Skin epidermis (tissue), 12 donors: Measurements from ENCODE around the gene OR6Q1.
"Not testable (repeated sequence)": the region's sequence is repeated elsewhere in the genome, so short reads cannot be mapped to it uniquely, and the experiment has no call there.

Experiments
- H3K27ac ChIP-seq, 21 experiments: fragments of 200-600 bp; sonication (generic) in 11 of 21; one replicate each; pipeline ENCODE4 v1.5.0; 2020; ENCODE audit warnings: mild to moderate bottlenecking in 3 of 21, inconsistent platforms in 2 of 21, moderate library complexity in 2 of 21
- H3K4me3 ChIP-seq, 7 experiments: fragments of 200-600 bp; sonication (generic) in 2 of 7; one replicate each; pipeline ENCODE4 v1.5.0; 2020; ENCODE audit warnings: inconsistent platforms in 2 of 7, mild to moderate bottlenecking in 2 of 7, moderate library complexity in 1 of 7

Gene OR6Q1, protein sequence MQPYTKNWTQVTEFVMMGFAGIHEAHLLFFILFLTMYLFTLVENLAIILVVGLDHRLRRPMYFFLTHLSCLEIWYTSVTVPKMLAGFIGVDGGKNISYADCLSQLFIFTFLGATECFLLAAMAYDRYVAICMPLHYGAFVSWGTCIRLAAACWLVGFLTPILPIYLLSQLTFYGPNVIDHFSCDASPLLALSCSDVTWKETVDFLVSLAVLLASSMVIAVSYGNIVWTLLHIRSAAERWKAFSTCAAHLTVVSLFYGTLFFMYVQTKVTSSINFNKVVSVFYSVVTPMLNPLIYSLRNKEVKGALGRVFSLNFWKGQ

DNA sequence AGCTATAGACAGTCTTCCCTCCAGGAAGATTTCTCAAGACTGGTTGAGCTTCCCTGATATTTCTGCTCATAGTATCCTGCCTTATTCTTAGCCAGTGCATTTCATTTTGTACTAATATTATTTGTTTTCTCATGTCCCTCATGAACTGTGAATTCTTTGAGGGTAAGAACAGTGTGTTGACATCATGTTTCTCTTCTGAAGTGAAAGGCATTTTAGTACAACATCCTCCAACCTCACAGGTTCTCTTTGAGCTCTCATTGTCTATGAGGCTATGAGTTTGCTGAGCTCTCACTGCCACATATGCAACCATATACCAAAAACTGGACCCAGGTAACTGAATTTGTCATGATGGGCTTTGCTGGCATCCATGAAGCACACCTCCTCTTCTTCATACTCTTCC lies at the start of gene OR6Q1:
TSS of gene OR6Q1 (plus strand) at position 301 of the 400 bp plus-strand sequence. CDS start at position 301, 0 bp downstream.
- Histone ChIP-seq H3K27ac (peak within 1 kb of the TSS in 1 of 21 experiments; percentile 49), H3K4me3 (no peak within 1 kb of the TSS)

DNA sequence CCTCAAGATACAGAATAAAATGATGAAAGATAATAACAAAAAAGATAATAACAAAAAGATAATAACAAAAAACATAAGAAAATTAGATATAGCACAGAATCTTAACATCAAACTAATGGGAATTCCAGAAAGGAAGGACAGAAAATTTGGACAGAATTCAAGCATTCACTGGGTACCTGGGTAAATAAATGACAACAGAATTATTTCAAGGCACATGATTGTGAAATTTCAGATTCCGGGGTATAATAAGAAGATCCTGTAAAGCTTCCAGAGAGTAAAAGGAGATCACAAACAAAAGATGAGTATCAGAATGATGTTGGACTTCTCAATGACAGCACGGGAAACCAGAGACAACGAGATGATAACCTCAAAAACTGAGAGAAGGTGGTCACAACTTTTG lies 49.2 kb upstream of the OR6Q1 start:
- Histone ChIP-seq H3K4me3 (no peak overlapping the region), H3K27ac (no peak overlapping the region)

DNA sequence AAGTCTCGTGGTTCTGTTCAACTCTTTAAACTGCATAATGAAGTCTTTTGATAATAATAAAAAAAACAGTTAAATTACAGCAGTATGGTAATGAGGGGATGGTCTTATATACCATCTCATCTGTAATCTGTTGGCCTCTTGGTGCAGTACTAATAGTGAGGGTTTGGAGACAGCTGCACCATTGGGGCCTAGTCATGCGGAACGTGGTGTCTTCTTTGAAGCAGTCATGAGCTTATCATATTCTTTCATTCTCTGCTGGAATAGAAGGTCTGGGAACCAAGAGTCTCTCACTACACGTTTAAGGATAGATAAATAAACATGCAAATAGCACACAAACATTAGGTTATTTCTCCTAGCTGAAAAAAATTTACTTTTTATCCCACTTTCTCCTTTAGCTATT lies 48.0 kb upstream of the OR6Q1 start:
- H3K4me3 ChIP-seq, result no peak overlapping the region

DNA sequence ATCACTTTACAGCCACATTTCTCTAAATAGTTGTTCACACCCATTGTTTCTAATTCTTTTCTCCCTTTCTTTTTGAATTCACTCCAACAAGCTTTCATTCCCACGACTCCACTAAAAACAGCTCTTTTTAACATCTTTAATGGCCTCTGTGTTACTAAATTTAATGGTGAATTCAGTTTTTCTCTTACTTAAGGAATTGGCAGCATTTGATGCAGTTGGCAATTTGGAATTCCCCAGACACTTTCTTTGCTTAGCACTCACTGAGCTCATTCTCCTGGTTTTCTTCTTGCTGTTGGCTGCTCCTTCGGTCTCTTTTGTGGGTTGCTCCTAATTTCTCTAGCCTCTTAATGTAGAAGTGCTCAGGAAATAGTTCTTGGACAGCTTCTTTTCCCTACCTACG lies 47.6 kb upstream of the OR6Q1 start:
- Histone ChIP-seq H3K27ac (no peak overlapping the region), H3K4me3 (no peak overlapping the region)

More for the DNA sequence above, 48.0 kb upstream of the OR6Q1 start:
- H3K27ac ChIP-seq, result no peak overlapping the region

DNA sequence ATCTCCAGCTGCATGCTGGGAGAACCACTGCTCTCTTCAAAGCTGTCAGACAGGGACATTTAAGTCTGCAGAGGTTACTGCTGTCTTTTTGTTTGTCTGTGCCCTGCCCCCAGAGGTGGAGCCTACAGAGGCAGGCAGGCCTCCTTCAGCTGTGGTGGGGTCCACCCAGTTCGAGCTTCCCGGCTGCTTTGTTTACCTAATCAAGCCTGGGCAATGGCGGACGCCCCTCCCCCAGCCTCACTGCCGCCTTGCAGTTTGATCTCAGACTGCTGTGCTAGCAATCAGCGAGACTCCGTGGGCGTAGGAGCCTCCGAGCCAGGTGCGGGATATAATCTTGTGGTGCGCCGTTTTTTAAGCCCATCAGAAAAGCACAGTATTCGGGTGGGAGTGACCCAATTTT lies 31.2 kb upstream of the OR6Q1 start:
- H3K27ac ChIP-seq, result not testable (repeated sequence)

DNA sequence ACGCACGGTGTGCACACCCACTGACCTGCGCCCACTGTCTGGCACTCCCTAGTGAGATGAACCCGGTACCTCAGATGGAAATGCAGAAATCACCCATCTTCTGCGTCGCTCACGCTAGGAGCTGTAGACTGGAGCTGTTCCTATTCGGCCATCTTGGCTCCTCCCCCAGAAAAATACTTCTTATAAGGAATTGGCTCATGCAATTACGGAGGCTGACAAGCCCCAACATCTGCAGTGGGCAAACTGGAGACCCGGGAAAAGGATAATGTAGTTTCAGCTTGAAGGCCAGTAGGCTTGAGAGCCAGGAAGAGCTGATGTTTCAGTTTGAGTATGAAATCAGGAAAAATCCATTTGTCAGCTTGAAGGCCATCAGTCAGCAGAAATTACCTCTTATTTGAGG lies 30.7 kb upstream of the OR6Q1 start:
- not testable (repeated sequence) for H3K27ac ChIP-seq, H3K4me3 ChIP-seq

More for the DNA sequence above, 31.2 kb upstream of the OR6Q1 start:
- not testable (repeated sequence) for H3K4me3 ChIP-seq

DNA sequence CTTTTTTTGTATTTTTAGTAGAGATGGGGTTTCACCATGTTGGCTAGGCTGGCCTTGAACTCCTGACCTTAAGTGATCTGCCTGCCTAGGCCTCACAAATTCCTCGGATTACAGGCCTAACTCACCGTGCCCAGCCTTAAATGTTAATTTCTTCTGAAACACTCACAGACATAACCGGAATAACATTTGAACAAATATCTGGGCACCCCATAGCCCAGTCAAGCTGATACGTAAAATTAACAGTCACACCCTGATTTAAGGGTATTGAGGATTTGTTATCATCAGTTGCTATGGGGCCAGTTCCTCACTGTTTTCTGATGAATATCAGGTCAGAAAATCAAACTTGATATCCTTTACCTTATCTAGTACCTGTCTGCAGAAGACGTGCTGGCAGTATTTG lies 30.1 kb upstream of the OR6Q1 start:
- H3K4me3 ChIP-seq, result no peak overlapping the region

DNA sequence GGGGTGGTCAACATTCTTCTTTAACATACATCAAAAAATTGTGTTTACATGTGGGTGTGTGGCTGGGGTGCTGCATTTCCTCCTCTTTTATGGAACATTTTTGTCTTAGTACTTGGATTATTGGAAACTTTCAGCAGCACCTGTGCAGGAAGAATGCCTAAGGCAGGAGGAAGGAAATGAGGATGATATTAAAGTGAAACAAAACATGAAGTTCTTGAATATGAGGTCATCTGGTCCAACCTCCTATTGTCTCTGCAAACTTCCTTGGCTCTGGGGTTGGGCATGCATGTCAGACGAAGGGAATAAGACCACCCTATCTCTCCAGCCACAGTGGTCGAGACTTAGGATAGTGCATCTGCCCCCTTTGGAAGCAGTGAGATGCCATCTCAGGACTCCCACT lies 27.7 kb upstream of the OR6Q1 start:
- H3K4me3 ChIP-seq, result no peak overlapping the region
- H3K27ac ChIP-seq, result peak overlapping the region in 4 of 21 experiments; percentile 31 to 75 (median 66)

More for the DNA sequence above, 30.1 kb upstream of the OR6Q1 start:
- H3K27ac ChIP-seq, result no peak overlapping the region

DNA sequence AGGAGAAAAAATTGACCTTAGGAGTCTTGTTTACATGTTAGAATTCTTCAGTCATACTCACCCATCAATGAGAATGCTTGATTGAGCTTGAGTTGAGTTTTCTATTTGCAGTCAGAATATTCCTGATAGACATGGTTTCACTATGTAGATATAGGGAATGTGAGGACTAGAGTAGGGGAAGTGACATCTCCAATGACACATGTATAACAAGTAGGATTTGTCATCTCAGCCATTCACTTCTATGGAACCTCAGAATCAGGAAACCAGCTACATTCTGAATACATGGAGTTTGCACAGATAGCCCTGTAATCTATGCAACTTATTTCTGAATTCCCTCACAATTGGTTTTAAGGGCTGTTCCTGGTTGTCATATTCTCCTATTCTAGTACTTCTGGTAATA lies 27.2 kb upstream of the OR6Q1 start:
- H3K4me3 ChIP-seq, result no peak overlapping the region

DNA sequence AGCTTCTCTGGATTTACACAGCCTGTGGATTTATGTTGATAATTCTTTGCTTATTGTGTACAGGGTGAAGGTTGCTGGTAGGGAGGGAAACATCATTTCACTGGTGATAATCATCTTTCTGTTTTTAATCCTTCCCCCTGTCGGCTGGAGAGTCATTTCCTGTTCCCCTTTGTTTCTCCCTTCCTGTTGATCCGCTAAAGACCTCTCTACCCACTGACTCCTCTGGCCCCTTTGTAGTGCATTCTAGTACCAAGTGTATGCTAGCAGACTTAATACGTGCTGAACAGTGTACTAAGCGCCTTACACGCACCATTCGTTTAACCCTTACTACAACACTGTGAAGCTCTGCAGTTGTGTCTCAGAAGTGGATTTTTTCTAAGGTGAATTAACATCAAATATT lies 26.1 kb upstream of the OR6Q1 start:
- no peak overlapping the region for H3K4me3 ChIP-seq
- peak overlapping the region in 4 of 21 experiments; percentile 38 to 74 (median 66) for H3K27ac ChIP-seq

More for the DNA sequence above, 27.2 kb upstream of the OR6Q1 start:
- H3K27ac ChIP-seq, result peak overlapping the region in 3 of 21 experiments; percentile 31 to 75 (median 74)

DNA sequence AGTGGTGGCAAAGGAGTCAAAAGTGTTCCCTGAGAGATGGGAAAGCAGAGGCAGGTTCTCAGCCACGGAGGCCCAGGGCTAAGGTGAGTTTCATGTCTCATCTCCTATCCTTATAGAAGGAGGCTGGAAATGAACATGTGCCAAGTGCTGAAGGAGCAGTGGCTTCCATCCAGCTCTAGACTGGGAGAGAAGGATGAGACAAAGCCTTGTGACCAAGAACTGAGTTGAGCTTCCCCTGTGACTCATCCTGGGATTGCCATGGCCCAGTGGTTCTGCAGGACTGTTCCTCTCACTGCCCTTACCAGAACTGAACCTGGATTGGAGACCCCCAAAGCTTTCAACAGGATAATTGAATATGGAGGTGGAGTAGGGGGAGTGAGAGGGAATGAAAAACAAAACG lies 23.8 kb upstream of the OR6Q1 start:
- Histone ChIP-seq H3K4me3 (no peak overlapping the region), H3K27ac (no peak overlapping the region)

DNA sequence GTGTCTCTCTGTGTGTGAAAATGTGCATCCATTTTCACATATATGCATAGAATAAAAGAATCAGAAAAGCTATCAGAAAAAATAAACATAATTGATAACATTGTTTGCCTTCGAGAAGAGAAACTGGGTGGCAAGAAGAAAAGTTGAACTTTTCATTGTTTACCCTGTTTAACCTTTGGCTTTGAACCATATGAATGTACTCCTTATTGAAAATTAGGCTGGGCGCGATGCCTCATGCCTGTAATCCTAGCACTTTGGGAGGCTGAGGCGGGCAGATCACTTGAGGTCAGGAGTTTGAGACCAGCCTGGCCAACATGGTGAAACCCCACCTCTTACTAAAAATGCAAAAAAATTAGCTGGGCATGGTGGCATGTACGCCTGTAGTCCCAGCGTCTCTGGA lies 19.0 kb upstream of the OR6Q1 start:
- no peak overlapping the region for H3K27ac ChIP-seq
- no peak overlapping the region for H3K4me3 ChIP-seq

DNA sequence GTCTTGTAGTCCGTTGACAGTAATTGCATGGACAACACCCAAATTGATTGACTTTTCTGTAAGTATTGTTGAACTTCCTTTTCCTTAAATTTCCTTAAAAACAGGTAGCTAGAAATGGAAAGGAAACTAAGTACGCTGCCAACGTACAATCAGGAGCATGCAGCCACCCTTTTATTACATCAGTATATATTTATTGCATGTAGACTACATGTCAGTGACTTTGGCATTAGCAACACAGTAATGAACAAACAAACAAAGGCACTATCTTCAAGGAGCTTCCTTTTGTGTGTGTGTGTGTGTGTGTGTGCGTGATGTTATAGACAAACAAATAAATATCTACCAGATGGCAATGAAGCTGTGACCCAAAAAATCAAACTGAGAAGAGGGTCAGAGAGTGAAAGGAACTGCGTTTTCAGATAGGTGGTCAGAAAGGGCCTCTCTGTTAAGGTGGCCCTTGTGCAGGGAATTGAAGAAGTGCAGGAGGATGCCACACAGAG lies 7.3 kb upstream of the OR6Q1 start, which contains the start of gene OR9Q1:
TSS of gene OR9Q1 (plus strand) at position 447 of the 497 bp plus-strand sequence. CDS start 155,564 bp downstream, outside the sequence.
- Histone ChIP-seq H3K27ac (peak within 1 kb of the TSS in 8 of 21 experiments; percentile 26 to 86 (median 38)), H3K4me3 (no peak within 1 kb of the TSS)

DNA sequence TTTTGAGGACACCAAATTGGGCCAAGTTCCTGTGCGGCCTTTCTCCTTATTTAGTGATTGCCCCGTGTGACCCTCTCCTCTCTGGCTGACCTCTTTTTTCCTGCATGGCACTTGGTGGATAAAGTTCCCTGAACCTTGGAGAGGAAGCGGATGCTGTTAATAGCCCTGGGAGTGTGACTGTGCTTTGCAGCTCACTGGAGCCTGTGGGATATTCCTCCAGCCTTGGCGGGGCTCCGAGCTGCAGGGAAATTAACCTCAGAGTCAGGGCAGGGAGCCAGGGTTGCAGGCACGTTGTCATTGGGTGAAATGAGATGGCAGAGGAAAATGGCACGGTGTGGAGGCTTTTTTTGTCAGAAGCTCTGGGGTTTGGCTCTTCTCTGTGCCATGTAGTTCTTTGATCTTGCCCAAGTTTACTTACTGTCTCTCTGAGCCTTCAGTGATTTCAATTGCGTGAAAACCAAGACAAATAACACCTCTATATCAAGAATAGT lies 6.1 kb upstream of the OR6Q1 start:
- Histone ChIP-seq H3K27ac (peak overlapping the region in 2 of 21 experiments; percentile 26 to 86), H3K4me3 (no peak overlapping the region)

DNA sequence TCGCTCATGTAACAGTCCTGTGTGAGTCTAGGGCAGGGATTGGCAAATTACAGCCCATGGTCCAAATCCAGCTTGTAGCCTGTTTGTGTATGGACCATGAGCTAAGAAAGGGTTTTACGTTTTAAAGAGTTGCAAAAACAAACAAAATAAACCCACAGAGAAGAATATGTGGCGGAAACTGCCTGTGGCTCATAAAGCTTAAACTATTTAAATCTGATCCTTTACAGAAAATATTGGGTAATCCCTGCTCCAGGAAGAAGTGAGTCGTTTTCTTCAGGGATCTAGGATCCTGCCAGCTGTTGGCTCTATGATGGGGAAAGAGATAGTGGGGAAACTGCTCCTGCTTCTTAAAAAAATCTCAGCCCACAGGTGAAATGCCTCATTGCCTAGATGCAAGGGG lies 3.4 kb upstream of the OR6Q1 start:
- no peak overlapping the region for H3K4me3 ChIP-seq
- peak overlapping the region in 2 of 21 experiments; percentile 35 to 45 for H3K27ac ChIP-seq

DNA sequence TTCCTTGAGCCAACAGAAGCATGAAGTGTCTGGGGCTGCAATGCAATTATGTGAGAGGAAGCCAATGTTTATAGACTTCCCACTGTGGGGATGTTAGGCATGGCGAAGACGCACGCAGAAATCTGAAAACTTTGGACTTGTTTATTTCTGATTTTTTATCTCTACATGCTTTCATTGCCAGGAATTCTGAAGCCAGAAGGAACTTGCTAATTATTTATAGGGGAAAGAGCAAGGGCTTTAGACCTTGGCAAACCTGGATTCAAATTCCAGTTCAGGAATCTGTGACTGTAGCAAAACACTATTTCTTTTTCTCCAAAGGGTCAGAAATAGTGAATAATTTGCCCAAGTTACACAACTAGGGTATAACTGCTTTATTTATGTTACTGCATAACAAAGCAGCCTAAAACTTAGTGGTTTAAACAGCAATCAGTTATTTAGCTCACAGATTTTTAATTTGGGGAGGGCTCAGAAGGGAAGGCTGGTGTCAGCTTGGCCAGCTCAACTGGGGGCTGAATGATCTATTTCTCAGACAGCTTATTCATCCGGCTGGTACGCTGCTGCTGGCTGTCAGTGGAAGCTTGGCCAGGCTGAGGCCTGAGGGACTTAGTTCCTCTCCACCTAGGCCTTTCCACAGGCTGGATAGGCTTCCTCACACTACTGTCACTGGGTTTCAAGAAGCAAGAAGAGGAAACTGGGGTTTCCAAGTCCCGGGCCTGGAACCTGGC lies 1.9 kb upstream of the OR6Q1 start:
- H3K27ac ChIP-seq, result peak overlapping the region in 6 of 21 experiments; percentile 27 to 55 (median 45)
- no peak overlapping the region for H3K4me3 ChIP-seq

DNA sequence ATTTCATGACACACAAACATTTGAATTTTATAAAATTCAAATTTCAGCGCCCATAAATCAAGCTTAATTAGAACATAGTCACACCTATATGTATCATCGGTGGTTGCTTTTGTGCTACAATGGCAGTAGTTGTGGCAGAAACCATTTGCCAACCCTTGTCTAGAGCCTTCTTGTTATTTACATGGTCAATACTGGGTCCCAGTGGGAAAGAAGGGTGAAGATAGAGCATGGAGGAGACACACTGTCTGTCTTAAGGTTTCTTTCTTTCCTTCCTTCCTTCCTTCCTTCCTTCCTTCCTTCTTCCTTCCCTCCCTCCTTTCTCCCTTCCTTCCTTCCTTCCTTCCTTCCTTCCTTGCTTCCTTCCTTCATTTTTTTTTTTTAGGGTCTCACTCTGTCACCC lies 3.7 kb downstream of the OR6Q1 start:
- Histone ChIP-seq H3K4me3 (no peak overlapping the region), H3K27ac (no peak overlapping the region)

DNA sequence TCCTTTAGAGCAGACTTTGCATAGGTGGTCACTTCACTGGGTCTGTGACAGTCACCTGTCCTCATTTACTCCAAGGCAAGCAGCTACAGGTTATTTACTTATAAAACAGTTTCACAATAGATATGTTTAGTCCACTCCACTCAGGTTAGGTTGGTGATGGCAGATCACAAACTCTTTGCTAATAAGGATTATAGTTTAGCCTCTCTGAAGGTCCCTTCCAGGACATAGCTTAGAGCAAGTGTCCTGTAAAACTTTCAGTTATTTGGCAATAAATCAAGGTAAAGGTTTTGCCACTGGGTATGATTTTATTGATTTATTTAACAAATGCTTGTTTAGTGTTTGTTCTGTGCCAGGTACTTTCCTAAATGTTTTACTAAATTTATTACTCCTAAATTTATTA lies 8.8 kb downstream of the OR6Q1 start:
- H3K4me3 ChIP-seq, result no peak overlapping the region

DNA sequence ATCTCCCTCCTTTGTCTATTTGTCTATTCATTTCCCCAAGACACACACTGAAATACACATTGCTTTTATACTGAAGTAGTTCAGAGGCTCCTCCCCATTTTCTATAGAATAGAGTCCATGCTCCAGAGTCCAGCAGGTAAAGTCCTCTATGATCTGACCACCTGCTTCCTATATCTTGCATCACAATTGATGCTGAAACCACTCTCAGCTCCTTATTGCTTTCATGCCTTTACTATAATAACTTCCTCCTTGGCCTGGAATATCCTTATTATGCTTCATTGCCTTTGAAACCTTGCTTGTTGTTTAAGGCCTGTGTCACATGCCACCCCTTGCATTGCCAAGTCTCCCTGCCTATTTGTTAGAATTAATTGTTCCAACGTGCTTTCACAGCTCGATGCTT lies 12.6 kb downstream of the OR6Q1 start:
- Histone ChIP-seq H3K4me3 (no peak overlapping the region), H3K27ac (no peak overlapping the region)

More for the DNA sequence above, 8.8 kb downstream of the OR6Q1 start:
- no peak overlapping the region for H3K27ac ChIP-seq

DNA sequence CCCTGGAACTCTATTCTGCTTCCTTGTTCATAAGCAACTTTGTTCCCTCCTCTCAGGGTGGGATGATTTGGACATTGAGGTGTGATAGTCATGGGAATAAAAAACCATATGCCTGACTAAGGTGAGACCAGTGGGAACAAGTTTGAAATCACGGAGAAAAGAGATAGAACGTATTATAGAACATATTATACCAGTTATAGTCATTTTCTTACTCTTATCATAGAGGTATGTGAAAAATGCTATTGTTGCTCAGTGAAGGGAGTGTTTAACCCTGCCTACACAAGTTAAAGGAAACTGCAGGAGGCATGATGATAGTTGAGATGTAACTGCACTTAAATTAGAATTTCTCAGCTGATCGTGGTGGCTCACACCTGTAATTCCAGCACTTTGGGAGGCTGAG lies 15.5 kb downstream of the OR6Q1 start:
- Histone ChIP-seq H3K27ac (no peak overlapping the region), H3K4me3 (no peak overlapping the region)

DNA sequence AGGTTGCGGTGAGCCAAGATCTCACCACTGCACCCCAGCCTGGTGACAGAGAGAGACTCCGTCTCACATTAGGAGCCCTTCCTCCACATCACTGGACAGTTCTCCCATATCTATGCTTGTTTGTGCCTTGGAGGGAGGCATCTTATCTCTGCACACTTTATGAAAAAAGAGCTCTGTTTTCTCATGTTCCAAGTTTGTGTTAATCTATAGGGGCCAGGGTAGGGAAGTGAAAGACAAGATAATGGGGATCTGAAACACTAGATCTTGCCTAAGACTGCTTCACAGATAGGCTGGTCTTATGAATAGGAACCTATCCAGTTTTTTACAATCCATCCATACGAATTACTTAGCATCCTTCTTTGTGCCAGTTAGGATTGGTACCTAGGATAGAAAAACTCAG lies 17.1 kb downstream of the OR6Q1 start:
- no peak overlapping the region for H3K27ac ChIP-seq
- no peak overlapping the region for H3K4me3 ChIP-seq
